GM18507 (cell line): Measurements from ENCODE around the gene ARHGEF16.

Source experiments
- DNase-seq: peaks from one replicate; pipeline ENCODE4 v3.0.0; 2011; ENCODE audit warnings: low read depth; ENCODE audit not compliant: insufficient read length; ENCODE audit errors: extremely low spot score
- FAIRE-seq: peaks from 2 replicates; lab custom pipeline; 2011; peaks lifted over from hg19 to GRCh38; lab: Jason Lieb, UNC

The ARHGEF16 gene

GRCh38 chr1:3464649-3465025 is 10.2 kb downstream of the ARHGEF16 start:
- no peak for FAIRE-seq
- no peak for DNase-seq

- DNase-seq (no peak), FAIRE-seq (no peak)
Measured at GRCh38 chr1:3465091-3465934, 10.8 kb downstream of the ARHGEF16 start.

GRCh38 chr1:3465935-3466321 is 11.5 kb downstream of the ARHGEF16 start:
- DNase-seq (no peak), FAIRE-seq (no peak)

GRCh38 chr1:3466366-3467075 is 12.1 kb downstream of the ARHGEF16 start:
- DNase-seq (no peak), FAIRE-seq (no peak)

- no peak for FAIRE-seq
- no peak for DNase-seq
Measured at GRCh38 chr1:3467096-3468036, 12.9 kb downstream of the ARHGEF16 start.

GRCh38 chr1:3468236-3469103 is 14.0 kb downstream of the ARHGEF16 start:
- FAIRE-seq (no peak), DNase-seq (no peak)

GRCh38 chr1:3469104-3469848 is 14.8 kb downstream of the ARHGEF16 start:
- FAIRE-seq (no peak), DNase-seq (no peak)

- DNase-seq (no peak), FAIRE-seq (no peak)
Measured at GRCh38 chr1:3469849-3470649, 15.6 kb downstream of the ARHGEF16 start.

GRCh38 chr1:3470650-3471355 is 16.3 kb downstream of the ARHGEF16 start:
- DNase-seq (no peak), FAIRE-seq (no peak)

GRCh38 chr1:3471356-3472087 is 17.1 kb downstream of the ARHGEF16 start:
- no peak for DNase-seq
- FAIRE-seq, result no peak

GRCh38 chr1:3472088-3472850 is 17.8 kb downstream of the ARHGEF16 start:
- no peak for DNase-seq
- FAIRE-seq, result no peak

GRCh38 chr1:3472906-3473305 is 18.4 kb downstream of the ARHGEF16 start:
- DNase-seq, result no peak
- FAIRE-seq, result no peak

GRCh38 chr1:3473381-3473844 is 18.9 kb downstream of the ARHGEF16 start:
- DNase-seq (no peak), FAIRE-seq (no peak)

- DNase-seq (no peak), FAIRE-seq (no peak)
Measured at GRCh38 chr1:3474016-3474415, 19.6 kb downstream of the ARHGEF16 start.

- DNase-seq, result no peak
- FAIRE-seq, result no peak
Measured at GRCh38 chr1:3474421-3474820, 20.0 kb downstream of the ARHGEF16 start.
